K562 (cell line): Measurements from ENCODE around the gene PIK3CD. TPM values are rescaled to one million over a fixed set of nuclear protein-coding genes. Genes with fewer than 3 reads are reported as not detected.

ENCODE experiments used
- ATF7 ChIP-seq: fragments of 450-650 bp; IDR thresholded peaks from 2 replicates; pipeline ENCODE4 v1.7.1; 2014; ENCODE audit warnings: mild to moderate bottlenecking, moderate library complexity
- BHLHE40 ChIP-seq: IDR thresholded peaks from 2 replicates; pipeline ENCODE4 v1.6.1; 2011; ENCODE audit warnings: low read length, improper control_type of control experiment
- BRF2 ChIP-seq: IDR thresholded peaks from 3 replicates; pipeline ENCODE4 v1.6.1; 2011; ENCODE audit warnings: borderline replicate concordance, mild to moderate bottlenecking; ENCODE audit not compliant: insufficient read length, insufficient read depth
- CTCFL ChIP-seq: IDR thresholded peaks from 2 replicates; pipeline ENCODE4 v1.6.1; 2011; ENCODE audit warnings: borderline replicate concordance, low read depth, mild to moderate bottlenecking, moderate library complexity, low read length; ENCODE audit not compliant: insufficient read depth, poor library complexity, severe bottlenecking
- E2F6 ChIP-seq, 2 experiments: IDR thresholded peaks; 2 replicates each; pipeline ENCODE4 v1.6.1; 2011; ENCODE audit warnings: borderline replicate concordance in 1 of 2, control low read depth in 1 of 2, low read depth in 1 of 2, low read length in 1 of 2, mild to moderate bottlenecking in 1 of 2, mixed read lengths in 1 of 2, moderate library complexity in 1 of 2; ENCODE audit not compliant: insufficient read depth in 1 of 2, insufficient read length in 1 of 2, poor library complexity in 1 of 2, severe bottlenecking in 1 of 2; ENCODE audit errors: extremely low read depth in 1 of 2
- ETV5 ChIP-seq: sonication (generic); formaldehyde crosslinking; IDR thresholded peaks from 2 replicates; pipeline ENCODE4 v1.4.0; 2020; ENCODE audit warnings: low read depth, mild to moderate bottlenecking, missing genetic modification reagents
- GABPB1 ChIP-seq: sonication (generic); formaldehyde crosslinking; IDR thresholded peaks from 2 replicates; pipeline ENCODE4 v1.8.0; 2022; ENCODE audit warnings: mild to moderate bottlenecking, missing genetic modification reagents
- GATAD2B ChIP-seq: fragments of 450-650 bp; IDR thresholded peaks from 2 replicates; pipeline ENCODE4 v1.6.1; 2017; ENCODE audit warnings: mild to moderate bottlenecking, borderline replicate concordance
- MAZ ChIP-seq, 2 experiments: fragments of 450-650 bp in 1 of 2; sonication (generic) in 1 of 2; formaldehyde crosslinking; IDR thresholded peaks in 1 of 2; conservative IDR thresholded peaks in 1 of 2; 2 replicates each; pipeline versions ENCODE4 v1.4.0 to v1.5.0; 2020; ENCODE audit warnings: mild to moderate bottlenecking in 1 of 2, missing genetic modification reagents in 1 of 2
- RAD21 ChIP-seq, 2 experiments: fragments of 250-450 bp in 1 of 2; fragments of 450-650 bp in 1 of 2; sonication (Bioruptor Pico) in 1 of 2; formaldehyde crosslinking in 1 of 2; IDR thresholded peaks in 1 of 2; conservative IDR thresholded peaks in 1 of 2; 2 replicates each; pipeline versions ENCODE4 v1.4.0 to v1.8.0; 2020 to 2022; ENCODE audit warnings: mild to moderate bottlenecking in 2 of 2, moderate library complexity in 1 of 2
- SMC3 ChIP-seq: conservative IDR thresholded peaks from 2 replicates; pipeline ENCODE4 v1.6.1; 2011; ENCODE audit warnings: low read depth, low read length, improper control_type of control experiment; ENCODE audit not compliant: insufficient read depth
- SP1 ChIP-seq: sonication (generic); formaldehyde crosslinking; IDR thresholded peaks from 2 replicates; pipeline ENCODE4 v1.8.1; 2022; ENCODE audit warnings: mild to moderate bottlenecking, missing genetic modification reagents
- YY1 ChIP-seq, 3 experiments: IDR thresholded peaks; 2 replicates each; pipeline ENCODE4 v1.6.1; 2011; ENCODE audit warnings: low read length in 2 of 3, mild to moderate bottlenecking in 2 of 3, moderate library complexity in 2 of 3, borderline replicate concordance in 1 of 3, control low read depth in 1 of 3, low read depth in 1 of 3; ENCODE audit not compliant: insufficient read depth in 3 of 3, insufficient replicate concordance in 2 of 3, control insufficient read depth in 1 of 3, insufficient read length in 1 of 3; ENCODE audit errors: extremely low read depth in 1 of 3
- ZBTB33 ChIP-seq: sonication (generic); formaldehyde crosslinking; IDR thresholded peaks from 2 replicates; pipeline ENCODE4 v1.8.1; 2023; ENCODE audit warnings: mild to moderate bottlenecking, missing genetic modification reagents
- ZBTB7A ChIP-seq: IDR thresholded peaks from 2 replicates; pipeline ENCODE4 v1.6.1; 2011; ENCODE audit warnings: low read depth, mild to moderate bottlenecking, low read length, moderate library complexity, borderline replicate concordance; ENCODE audit not compliant: control insufficient read depth
- ZKSCAN1 ChIP-seq: fragments of 150-350 bp; IDR thresholded peaks from 2 replicates; pipeline ENCODE4 v1.6.1; 2016; ENCODE audit warnings: low read depth, low read length
- ZNF134 ChIP-seq: fragments of 250-450 bp; sonication (Bioruptor Pico); conservative IDR thresholded peaks from 2 replicates; pipeline ENCODE4 v1.4.0; 2020
- polyA plus RNA-seq, 8 experiments: library from polyadenylated mRNA; depleted of rRNA in 4 of 8; stranded (reverse) in 5 of 8; unstranded in 3 of 8; fragments of >200 nt; fragmentation: Nextera tagmentation in 2 of 8; fragmentation: Illumina TruSeq in 1 of 8; extraction: Ambion mirVana in 2 of 8; extraction: Trizol in 1 of 8; gene quantifications; 2 replicates each; pipeline versions ENCODE4 v1.2.1 to v1.2.3, GENCODE V29; 2011 to 2014; ENCODE audit warnings: inconsistent platforms in 1 of 8, missing spikeins in 1 of 8
- total RNA-seq, 7 experiments: library from RNA; depleted of rRNA in 6 of 7; stranded (reverse); fragments of >200 nt in 6 of 7; fragmentation: Illumina TruSeq in 2 of 7; extraction: Trizol in 2 of 7; gene quantifications; 2 replicates each; pipeline versions ENCODE4 v1.2.1 to v1.2.3, GENCODE V29; 2011 to 2021; ENCODE audit warnings: low replicate concordance in 1 of 7

PIK3CD gene
- total and polyA plus RNA-seq, 9 of the 15 experiments (the other 6 are each of a cell fraction or from before 2014, with no cell fraction given), result 1.8 to 20.8 (median 7.2) TPM

DNA sequence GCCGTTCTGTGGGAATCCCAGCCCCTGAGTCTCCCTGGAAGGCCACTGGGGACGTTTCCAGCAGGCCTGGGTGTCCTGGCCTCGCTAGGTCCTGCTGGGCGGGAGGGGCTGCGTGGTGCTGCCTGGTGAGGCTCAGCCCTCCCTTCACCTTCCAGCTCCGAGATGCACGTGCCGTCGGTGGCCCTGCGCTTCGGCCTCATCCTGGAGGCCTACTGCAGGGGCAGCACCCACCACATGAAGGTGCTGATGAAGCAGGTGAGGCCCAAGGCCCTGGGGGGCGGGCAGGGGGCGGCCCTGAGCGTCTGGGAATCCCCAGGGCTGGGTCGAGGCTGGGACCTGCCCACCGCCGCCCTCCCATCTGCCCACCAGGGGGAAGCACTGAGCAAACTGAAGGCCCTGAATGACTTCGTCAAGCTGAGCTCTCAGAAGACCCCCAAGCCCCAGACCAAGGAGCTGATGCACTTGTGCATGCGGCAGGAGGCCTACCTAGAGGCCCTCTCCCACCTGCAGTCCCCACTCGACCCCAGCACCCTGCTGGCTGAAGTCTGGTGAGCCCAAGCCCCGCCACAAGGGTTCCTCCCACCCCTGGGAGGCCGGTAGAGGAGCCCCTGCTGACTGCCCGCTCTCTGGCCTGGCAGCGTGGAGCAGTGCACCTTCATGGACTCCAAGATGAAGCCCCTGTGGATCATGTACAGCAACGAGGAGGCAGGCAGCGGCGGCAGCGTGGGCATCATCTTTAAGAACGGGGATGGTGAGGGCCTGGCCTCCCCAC is 70.3 kb downstream of the PIK3CD start (continued):
- peak; percentile 70; the same call in 1 of the 2 replicates for TF ChIP-seq ZBTB33
- TF ChIP-seq ZBTB7A, result peak; percentile 94
- 0 out of 2 replicates have a peak, but pooled peaks have one; percentile 8 for TF ChIP-seq ZKSCAN1
- peak in 1 of 3 experiments; percentile 28 for TF ChIP-seq YY1 (IDR thresholded peaks at IDR 0.05; ENCODE audit: borderline replicate concordance in 1 of 3, control insufficient read depth in 1 of 3, extremely low read depth in 1 of 3, insufficient read depth in 3 of 3, insufficient read length in 1 of 3, insufficient replicate concordance in 2 of 3, low read depth in 1 of 3, low read length in 2 of 3)
- peak; percentile 26 for TF ChIP-seq CTCFL
- peak; percentile 14 to 24 for TF ChIP-seq E2F6 (IDR thresholded peaks at IDR 0.05; ENCODE audit: borderline replicate concordance in 1 of 2, extremely low read depth in 1 of 2, insufficient read depth in 1 of 2, insufficient read length in 1 of 2, low read depth in 1 of 2, low read length in 1 of 2, poor library complexity in 1 of 2, severe bottlenecking in 1 of 2)
- peak; percentile 54 for TF ChIP-seq SMC3
- peak; percentile 64 for TF ChIP-seq BHLHE40
- 0 out of 2 replicates have a peak, but pooled peaks have one; percentile 28 for TF ChIP-seq ATF7
- peak in 1 of 2 experiments; percentile 65; a peak in 2 of 4 replicates for TF ChIP-seq RAD21 (CRISPR knock-in tag; conservative IDR thresholded peaks at IDR 0.05 in 1 of 2, IDR thresholded peaks at IDR 0.05 in 1 of 2)
- 0 out of 2 replicates have a peak, but pooled peaks have one; percentile 26 for TF ChIP-seq GABPB1
- TF ChIP-seq ETV5 (CRISPR knock-in tag), result 0 out of 2 replicates have a peak, but pooled peaks have one; percentile 25
- 0 out of 4 replicates have a peak, but pooled peaks of 1 of the 2 experiments have one; percentile 11 for TF ChIP-seq MAZ (CRISPR knock-in tag; conservative IDR thresholded peaks at IDR 0.05 in 1 of 2, IDR thresholded peaks at IDR 0.05 in 1 of 2)
- TF ChIP-seq GATAD2B, result no peak
- TF ChIP-seq BRF2, result no peak
- no peak for TF ChIP-seq ZNF134 (CRISPR knock-in tag)
- TF ChIP-seq SP1 (CRISPR knock-in tag), result peak; percentile 23; the same call in 1 of the 2 replicates
